ENCODE measurements around the gene SIGLEC11.

GRCh38 chr19:50001775-50002174 is 40.8 kb upstream of the SIGLEC11 start:
- TF ChIP-seq POLR2A (IDR thresholded peaks at IDR 0.05; ENCODE audit: low read length) (no peak), GATA1 (IDR thresholded peaks at IDR 0.05; ENCODE audit: low read depth, low read length) (no peak)
